HG03280 (cell line): ENCODE measurements around the gene EEF1AKMT3.
"Not testable (repeated sequence)": the region's sequence is repeated elsewhere in the genome, so short reads cannot be mapped to it uniquely, and the experiment has no call there.

Source experiments
- ATAC-seq: cut with Tn5 transposase; IDR thresholded peaks from one replicate; pipeline ENCODE4 v1.9.1; 2021; ENCODE audit warnings: mild to moderate bottlenecking, moderate library complexity; ENCODE audit not compliant: unreplicated experiment

EEF1AKMT3 gene

DNA sequence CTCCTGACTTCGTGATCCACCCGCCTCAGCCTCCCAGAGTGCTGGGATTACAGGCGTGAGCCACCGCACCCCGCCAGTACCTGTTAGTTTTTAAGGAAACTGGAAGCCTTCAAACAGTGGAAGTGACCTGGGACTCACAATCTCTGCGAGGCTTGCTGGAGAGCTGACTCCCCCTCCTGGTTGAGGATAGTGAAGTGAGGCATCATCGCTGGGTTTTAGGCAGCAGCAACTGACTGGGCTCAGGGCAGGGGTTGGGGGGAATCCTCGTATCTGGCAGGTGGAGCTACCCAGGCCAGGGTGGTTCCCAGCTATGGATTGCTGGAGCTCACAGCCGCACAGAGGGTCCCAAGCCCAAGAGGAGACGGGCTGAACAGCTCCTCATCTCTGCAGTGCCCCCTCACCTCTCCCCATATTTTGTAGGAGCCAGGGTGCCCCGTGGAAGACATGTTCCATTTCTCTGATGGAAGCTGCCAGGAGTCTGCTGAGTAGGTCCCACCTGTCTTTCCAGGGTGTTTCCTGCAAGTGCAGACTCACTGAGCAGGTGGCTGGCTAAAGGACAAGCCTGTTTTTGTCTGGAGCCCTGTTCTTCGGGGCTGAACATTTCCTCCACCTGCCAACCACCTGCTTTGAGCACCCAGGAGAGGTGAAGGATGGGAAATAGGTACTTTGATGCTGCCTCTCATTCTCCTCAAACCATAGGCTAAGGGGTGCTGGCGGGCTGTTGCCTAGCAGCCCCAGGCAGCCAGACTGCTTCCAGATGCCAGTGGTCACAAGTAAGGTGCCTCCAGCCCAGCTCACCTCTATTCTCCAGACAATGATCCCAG lies 43.0 kb downstream of the EEF1AKMT3 start:
- no peak for ATAC-seq

DNA sequence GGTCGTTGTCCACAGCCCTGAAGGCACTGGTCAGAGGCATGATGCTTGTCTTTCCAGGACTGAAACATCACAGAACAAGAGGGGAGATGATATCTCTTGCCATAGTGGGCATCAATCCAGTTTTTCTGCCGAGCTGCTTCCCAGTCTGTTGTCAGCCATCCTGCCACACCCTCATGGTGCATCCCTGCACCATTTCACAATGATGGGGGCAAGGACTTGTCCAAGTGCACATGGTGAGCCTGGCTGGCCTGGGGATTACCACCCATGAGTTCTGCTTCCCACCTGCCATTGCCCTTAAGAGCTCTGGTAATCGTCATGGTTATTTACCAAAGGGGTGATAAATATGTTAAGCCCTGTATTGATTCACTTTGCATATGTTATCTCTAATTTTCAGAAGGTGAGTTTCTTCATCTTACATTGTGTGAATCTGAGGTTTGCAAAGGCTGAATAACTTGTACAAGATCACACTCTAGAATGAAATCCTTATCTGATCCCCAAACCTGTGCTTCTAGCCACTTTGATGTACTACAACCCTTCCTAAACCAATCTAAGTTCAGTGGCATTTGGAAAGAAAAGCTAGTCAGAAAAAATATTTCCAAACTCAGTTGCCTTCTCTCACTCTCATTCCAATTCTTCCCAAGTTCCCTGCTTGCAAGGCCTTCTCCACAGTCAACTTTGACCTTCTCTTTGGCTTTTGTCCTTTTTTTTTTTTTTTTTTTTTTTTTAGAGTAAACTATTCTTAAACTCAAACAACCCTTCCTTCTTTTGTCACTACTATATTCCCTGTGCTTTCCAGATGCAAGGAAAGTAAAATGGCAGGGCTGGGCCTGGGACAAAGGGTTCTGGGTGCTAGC lies 43.8 kb downstream of the EEF1AKMT3 start:
- ATAC-seq, result no peak

DNA sequence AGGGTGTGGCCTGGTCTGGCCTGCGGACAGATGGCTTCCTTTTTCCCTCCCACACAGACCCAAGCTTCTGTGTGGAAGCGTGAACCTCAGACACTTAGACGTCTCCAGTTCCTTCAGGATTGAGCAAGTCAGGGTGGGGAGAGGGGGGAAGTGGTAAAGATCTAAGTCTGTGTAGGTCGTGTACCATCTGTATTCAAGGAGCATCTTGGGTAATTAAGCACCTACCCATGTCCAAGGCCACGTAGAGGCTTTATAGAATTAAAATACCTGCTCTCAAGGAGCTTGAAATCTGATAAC lies 44.4 kb downstream of the EEF1AKMT3 start:
- no peak for ATAC-seq

DNA sequence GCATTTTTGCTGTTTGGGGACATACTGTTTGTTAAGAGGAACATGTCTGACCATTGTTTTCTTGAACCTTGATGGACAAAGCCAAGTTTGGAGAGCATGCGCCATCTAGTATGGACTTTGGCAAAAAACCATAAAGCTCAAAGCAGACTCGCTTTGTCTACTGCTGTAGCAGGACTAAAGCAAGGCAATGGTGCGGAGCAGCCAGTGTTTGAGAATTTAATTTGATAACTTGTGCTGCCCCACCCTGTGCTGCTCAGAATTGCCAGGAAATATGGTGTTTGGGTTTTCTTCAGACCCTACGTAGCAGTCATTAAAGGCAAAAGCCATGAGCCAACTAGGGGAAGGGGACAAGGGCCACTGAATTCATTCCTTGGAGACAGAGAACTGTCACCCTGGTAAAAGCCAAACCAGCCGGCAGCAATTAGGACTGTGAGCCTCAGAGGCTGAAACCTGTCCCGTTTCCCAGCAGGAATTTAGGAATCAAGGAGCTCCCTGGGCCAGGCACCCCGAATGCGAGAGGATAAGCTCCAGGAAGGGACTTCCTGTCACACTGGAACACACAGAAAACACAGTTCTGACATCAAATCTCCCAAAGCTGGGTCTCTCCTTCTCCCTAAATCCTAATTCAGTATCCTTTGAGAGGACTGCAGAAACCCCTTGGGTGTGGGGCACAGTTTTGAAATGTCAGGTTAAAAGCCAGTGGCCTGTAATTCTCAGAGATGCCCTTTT lies 45.0 kb downstream of the EEF1AKMT3 start:
- no peak for ATAC-seq

DNA sequence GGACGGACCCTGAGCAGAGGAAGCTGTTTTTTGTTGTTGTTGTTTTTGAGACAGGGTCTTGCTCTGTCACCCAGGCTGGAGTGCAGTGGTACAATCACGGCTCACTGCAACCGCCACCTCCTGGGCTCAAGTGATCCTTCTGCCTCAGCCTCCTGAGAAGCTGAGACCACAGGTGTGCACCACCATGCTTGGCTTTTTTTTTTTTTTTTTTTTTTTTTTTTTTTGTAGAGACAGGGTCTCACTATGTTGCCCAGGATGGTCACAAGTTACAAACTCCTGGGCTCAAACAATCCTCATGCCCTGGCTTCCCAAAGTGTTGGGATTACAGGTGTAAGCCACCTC lies 45.5 kb downstream of the EEF1AKMT3 start:
- ATAC-seq, result not testable (repeated sequence)

DNA sequence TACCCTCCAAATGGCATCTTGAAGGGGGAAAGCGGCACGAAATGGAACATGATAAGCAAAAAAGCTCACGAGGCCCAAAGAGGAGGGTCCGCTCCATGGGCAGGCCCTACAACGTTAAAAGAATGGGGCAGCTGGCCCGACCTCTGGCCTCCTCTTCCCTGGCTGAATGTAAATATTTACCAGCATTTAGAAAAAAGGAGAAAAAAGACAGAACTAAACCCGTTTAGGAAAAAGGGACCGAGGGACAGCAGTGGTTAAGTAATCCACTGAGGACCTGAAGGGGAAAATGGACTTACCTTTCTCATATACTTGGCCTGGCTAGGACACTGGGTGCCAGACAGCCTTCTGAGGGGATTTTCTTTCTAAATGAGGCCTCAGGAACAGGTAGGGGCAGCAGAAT lies 47.7 kb downstream of the EEF1AKMT3 start:
- not testable (repeated sequence) for ATAC-seq

DNA sequence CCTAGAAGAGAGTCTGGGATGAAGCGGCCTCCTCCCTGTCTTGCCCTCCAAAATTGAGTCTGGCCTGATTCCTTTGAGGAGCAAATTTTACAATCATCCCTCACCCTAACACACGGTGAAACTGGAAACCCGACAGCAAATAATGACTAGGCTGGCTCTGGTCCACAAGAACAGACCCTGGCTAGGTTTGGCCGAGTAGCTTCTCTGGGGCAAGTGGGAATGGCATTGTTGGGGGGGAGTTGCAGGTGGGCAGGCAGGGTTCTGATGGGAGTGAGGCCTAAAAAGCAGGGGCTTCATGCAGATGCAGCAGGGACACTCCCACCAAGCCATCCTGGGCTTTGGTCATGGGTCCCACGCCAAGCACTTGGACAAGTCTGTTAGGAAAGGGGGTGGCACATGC lies 48.6 kb downstream of the EEF1AKMT3 start:
- ATAC-seq, result not testable (repeated sequence)

DNA sequence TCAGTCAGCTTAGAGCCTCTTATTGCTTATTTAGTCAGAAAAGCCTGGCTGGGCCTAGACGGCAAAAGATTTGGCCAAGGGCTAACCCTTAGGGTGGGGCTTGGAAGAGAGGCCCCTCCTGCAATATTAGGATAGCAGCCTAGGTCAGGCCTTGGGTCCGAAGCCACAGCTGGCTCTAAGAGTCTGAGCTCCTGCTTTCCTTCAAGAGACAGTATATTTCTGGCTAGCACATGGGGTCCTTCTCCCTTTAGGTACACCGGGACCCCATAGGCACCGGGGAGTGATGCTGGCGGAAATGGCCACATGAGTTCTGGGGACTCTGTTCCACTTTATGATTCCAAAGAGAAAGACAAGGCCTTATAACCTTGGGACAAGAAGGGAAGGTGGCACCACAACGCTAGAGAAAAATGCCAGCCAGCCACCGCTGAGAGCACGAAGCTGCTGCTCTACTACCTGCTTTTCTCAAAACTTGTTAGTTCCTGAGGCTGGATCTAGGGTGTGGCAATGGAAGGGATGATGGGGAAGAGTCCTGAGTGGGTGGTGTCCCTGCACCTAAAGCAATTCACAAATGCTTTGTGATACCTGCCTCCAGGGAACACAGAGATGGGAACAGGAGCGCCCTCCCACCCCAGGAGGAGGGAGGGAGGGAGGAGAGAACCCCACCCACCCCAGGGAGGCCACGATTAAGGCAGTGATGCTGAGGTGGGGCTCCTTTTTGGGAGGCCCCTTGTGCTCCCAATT lies 49.2 kb downstream of the EEF1AKMT3 start:
- ATAC-seq, result no peak

DNA sequence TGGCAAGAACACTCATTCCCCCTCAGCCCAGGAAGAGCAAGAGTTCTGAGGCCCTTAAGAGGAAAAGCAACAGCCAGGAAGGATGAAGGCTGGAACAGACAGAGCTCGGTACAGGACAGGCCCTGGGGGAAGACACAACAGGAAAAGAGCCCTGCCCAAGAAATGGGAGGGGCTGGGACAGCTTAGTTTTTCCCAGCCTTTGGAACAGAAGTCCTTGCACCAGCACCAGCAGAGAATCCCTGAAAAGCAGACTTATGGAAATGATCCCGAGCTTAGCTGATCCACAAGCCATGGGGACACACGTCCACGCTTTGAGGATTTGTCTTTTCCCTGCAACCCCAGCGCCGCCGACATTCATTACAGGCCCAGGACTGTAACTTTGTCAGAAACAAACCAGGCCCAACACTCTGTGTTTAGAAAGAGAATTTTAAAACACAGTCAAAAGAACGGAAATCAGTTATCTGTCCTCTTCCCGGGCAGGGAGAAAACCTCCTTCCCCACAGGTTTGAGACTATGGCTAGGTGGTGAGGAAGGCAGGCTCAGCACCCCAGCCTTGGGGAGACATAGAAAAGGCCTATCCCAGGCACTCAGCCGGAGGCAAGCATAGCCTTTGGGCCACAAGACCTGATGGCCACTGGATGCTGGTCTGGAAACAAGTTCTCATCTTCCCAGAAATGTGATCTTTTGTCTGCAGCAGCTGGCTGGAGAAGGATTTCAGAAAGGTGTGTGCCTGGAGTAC lies 50.1 kb downstream of the EEF1AKMT3 start:
- no peak for ATAC-seq

DNA sequence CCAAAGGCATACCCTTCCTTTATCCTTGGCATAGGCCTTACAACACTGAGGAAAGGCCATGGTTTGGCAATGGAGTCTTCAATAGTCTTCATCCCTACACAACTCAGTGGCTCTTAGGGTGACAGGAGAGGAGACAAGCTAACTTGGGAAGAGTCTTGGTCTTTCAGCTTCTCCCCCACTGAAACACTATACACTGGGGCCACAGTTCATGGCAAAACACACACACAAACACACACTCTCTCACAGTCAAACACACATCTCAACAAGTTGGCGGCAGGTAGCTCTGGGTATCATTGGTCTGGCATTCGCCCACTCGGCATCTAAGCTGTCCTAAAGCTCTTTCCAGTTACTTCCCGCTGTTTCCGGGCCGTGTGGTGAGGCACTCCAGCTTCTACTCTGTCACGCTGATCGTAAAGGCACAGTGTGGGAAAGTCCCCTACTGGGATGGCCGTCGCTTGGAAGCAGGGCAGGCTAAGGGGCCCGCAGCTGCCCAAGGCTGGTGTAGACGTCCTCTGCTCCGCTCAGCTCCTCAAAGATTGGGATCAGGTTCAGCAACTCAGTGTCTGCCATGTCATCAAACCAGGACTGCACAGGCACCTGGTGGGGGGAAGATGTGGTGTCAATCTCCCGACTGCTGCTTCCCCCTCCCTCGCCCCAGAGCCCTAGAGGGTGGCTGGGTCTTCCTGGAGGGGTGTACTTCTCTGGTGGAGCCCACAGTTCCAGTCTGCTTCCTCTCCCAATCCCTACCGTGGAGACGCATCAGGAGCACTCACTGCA lies 50.9 kb downstream of the EEF1AKMT3 start:
- ATAC-seq, result no peak

DNA sequence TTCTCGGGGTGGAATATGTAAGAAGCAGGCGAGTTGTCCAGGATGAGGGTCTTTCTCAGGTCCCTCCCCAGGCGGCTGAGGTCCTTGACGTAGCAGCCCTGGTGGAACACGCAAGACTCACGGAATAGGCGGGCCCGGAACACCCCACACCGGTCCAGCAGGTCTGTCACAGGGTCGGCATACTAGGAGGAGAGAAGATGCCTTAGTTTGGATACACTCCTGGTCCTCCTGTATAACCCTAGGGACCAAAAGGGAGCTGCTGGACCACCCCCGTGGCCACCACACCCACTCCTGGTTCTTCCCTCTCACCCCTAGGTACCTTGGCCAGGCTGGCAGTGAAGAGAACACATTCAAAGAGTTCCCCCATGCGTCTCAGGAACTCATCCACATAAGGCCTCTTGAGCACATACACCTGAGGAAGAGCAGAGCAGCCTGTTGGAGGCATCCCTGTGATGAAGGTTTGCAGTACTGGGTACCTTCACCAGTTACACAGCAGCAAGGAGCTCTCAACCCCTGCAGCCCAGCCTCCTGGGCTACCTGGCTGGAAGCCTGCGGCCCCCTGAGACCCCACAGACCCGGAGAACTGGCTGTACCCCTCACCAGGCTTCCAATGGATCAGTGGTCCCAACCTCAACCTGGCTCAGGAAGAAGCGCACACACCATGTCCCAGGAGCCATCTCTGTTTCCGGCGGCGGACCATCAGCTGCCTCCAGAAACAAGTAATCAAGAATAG lies 51.7 kb downstream of the EEF1AKMT3 start:
- ATAC-seq, result no peak

DNA sequence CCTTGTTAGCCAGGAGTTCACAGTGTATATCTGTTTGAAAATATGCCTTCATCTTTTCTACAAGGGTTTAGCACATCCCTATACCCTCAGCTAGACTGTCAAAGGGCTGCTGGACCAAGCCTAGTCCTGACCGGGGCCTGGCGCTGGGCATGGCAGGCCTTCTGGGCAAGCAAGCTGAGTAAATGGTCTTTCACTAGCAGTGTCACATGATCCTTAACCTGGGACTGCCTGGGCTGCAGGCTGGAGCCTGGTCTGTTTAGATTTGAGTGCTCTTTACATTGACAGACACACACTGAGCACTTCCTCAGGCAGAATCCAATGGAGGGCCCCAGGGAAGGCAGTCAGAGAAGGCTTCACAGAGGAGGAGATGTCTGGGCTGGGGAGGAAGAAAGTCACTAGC lies 53.0 kb downstream of the EEF1AKMT3 start:
- no peak for ATAC-seq

DNA sequence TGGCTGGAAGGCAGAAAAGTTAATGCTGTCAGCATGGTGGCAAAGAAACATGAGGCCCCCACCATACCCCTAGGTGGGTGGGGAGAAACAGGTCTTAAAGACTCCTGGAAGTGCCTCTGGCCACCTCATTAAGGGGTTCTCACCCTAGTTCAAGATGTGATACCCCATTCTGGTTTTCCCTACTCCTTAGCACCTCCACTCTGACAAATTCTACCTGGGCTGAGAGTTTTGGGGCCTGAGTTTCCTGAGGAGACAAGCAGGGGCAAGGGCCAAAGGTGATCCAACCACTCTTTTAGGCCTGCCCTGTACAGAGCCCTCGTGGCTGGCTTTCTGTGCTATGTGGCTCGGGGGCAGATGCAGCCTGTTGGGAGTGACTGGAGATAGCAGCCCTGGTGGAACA lies 54.0 kb downstream of the EEF1AKMT3 start:
- ATAC-seq, result no peak

DNA sequence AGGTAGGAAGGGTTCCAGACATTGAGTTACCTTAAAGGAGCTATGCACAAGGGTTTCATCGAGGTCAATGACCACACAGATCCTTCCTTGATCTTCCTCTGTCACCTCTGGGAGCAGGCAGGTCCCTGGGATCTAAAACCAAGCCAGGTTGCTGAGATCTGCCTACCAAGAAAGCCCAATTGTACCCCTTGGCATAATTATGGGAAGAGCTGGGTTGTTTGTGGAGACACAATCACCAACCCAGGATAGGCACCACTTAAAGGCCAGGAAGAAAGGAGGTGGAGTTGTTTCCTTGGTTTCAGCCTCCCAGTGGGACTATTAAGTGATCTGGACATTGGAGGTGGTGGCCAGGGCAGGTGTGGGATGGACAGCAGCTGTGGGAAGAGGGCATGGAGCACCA lies 54.6 kb downstream of the EEF1AKMT3 start:
- ATAC-seq, result no peak

DNA sequence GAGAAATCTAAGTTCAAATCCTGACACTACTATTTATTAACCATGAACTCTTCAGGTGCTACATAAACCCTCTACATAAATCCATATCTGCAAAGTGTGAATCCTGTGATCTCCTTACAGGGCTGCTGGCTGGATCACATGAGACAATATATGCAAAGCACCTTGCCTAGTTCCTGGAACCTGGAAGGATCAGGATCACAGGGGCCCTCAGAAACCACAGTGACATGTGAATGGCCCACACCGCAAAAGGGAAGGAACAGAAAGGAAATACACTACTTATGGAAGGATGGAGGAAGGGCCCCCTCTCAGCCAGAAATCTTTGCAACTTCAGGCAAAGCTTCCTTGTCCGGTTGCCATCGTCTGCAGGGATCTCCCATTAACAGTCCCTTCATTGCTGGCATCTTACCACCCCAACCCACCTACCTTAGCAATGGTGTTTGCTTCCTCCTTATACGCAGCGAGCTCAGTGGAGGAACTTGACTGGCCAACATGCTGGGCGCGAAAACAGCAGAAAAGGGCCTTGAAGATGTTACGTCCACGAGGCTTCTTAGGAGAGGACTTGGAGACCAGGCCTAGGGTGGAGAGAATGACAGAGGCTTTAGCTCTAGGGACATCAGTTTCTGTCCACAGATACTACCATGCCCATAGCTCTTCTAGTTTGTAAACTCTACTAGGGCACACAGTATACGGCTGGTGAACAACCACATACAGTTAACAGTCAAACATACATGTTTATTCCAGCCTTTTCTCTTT lies 56.8 kb downstream of the EEF1AKMT3 start:
- ATAC-seq, result no peak

DNA sequence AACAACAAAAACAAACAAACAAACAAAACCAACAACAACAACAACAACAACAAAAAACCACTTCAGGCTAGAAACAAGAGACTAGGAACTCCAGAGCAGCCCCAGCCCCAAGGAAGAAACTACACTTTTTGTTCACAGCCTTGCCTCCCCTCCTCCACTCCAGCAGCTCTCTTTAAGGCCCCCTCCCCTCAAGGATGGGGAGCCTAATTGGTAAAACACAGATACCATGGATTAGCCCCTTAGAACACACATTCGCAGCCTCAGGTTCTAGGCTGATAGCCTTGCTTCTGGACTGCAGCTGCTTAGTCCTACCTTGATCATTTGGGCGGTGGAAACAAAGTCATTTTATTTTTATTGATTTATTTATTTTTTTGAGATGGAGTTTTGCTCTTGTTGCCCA lies 58.0 kb downstream of the EEF1AKMT3 start:
- no peak for ATAC-seq
